HG03097 (cell line): Measurements from ENCODE around the gene MMP2.

Experiments used
- ATAC-seq: cut with Tn5 transposase; IDR thresholded peaks from one replicate; pipeline ENCODE4 v1.9.1; 2021; ENCODE audit not compliant: unreplicated experiment, low FRiP score

The MMP2 gene

GRCh38 chr16:55508941-55509931 lies 30.2 kb downstream of the MMP2 start, which contains the start of gene LPCAT2:
TSS of gene LPCAT2 (plus strand) at chr16:55509072. CDS start at chr16:55509182, 110 bp downstream.
- no peak for ATAC-seq

- no peak for ATAC-seq
Observed at GRCh38 chr16:55510185-55510805, 31.3 kb downstream of the MMP2 start.

- ATAC-seq = no peak
Observed at GRCh38 chr16:55512941-55513340, 33.9 kb downstream of the MMP2 start.

- ATAC-seq = no peak
Observed at GRCh38 chr16:55513616-55514015, 34.6 kb downstream of the MMP2 start.

GRCh38 chr16:55515111-55515510 lies 36.1 kb downstream of the MMP2 start:
- ATAC-seq = no peak

- ATAC-seq = no peak
Observed at GRCh38 chr16:55521792-55522191, 42.8 kb downstream of the MMP2 start.

GRCh38 chr16:55526441-55526840 lies 47.4 kb downstream of the MMP2 start:
- no peak for ATAC-seq

GRCh38 chr16:55527885-55528284 lies 48.9 kb downstream of the MMP2 start:
- no peak for ATAC-seq

GRCh38 chr16:55529018-55529417 lies 50.0 kb downstream of the MMP2 start:
- ATAC-seq = no peak

GRCh38 chr16:55530316-55530856 lies 51.4 kb downstream of the MMP2 start:
- ATAC-seq = no peak

- no peak for ATAC-seq
Observed at GRCh38 chr16:55532227-55532626, 53.2 kb downstream of the MMP2 start.

GRCh38 chr16:55534756-55535155 lies 55.8 kb downstream of the MMP2 start:
- ATAC-seq = no peak

GRCh38 chr16:55539049-55539448 lies 60.1 kb downstream of the MMP2 start:
- no peak for ATAC-seq

- no peak for ATAC-seq
Observed at GRCh38 chr16:55539488-55539887, 60.5 kb downstream of the MMP2 start.

GRCh38 chr16:55540221-55540620 lies 61.2 kb downstream of the MMP2 start:
- no peak for ATAC-seq

GRCh38 chr16:55542459-55543082 lies 63.6 kb downstream of the MMP2 start:
- no peak for ATAC-seq

- no peak for ATAC-seq
Observed at GRCh38 chr16:55543472-55543871, 64.5 kb downstream of the MMP2 start.

- ATAC-seq = no peak
Observed at GRCh38 chr16:55552621-55553020, 73.6 kb downstream of the MMP2 start.

GRCh38 chr16:55555436-55555835 lies 76.4 kb downstream of the MMP2 start:
- no peak for ATAC-seq
